Measurements from ENCODE around the gene MMP15. TPM values are rescaled to one million over a fixed set of nuclear protein-coding genes. Genes with fewer than 3 reads are reported as not detected.

The MMP15 gene
- total RNA-seq, 2 donors from 2014 or later: 2.1 to 3.8 TPM

GRCh38 chr16:58039829-58040495, 14.4 kb downstream of the MMP15 start:
- Histone ChIP-seq H3K9me3 (no peaks in the 10 kb centered on the region), H3K36me3 (no peaks in the 10 kb centered on the region), H3K27me3 (replicated peaks; ENCODE audit: insufficient read depth) (no peaks in the 10 kb centered on the region), H3K4me1 (ENCODE audit: control insufficient read depth in 1 of 2, low read depth in 2 of 2) (no peaks in the 10 kb centered on the region), H3K4me3 (no peak overlapping the region), H3K27ac (no peak overlapping the region)
- DNase-seq (ENCODE audit: low spot score): no peak
- no peak for ATAC-seq (ENCODE audit: insufficient number of reproducible peaks, low FRiP score, low read depth)
- TF ChIP-seq, protein P1, sequence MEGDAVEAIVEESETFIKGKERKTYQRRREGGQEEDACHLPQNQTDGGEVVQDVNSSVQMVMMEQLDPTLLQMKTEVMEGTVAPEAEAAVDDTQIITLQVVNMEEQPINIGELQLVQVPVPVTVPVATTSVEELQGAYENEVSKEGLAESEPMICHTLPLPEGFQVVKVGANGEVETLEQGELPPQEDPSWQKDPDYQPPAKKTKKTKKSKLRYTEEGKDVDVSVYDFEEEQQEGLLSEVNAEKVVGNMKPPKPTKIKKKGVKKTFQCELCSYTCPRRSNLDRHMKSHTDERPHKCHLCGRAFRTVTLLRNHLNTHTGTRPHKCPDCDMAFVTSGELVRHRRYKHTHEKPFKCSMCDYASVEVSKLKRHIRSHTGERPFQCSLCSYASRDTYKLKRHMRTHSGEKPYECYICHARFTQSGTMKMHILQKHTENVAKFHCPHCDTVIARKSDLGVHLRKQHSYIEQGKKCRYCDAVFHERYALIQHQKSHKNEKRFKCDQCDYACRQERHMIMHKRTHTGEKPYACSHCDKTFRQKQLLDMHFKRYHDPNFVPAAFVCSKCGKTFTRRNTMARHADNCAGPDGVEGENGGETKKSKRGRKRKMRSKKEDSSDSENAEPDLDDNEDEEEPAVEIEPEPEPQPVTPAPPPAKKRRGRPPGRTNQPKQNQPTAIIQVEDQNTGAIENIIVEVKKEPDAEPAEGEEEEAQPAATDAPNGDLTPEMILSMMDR (IDR thresholded peaks at IDR 0.05): no peak

GRCh38 chr16:58040496-58040846, 14.9 kb downstream of the MMP15 start:
- TF ChIP-seq, protein P1 (IDR thresholded peaks at IDR 0.05): no peak
- Histone ChIP-seq H3K27ac (no peak overlapping the region), H3K4me1 (ENCODE audit: control insufficient read depth in 1 of 2, low read depth in 2 of 2) (no peaks in the 10 kb centered on the region), H3K9me3 (no peaks in the 10 kb centered on the region), H3K36me3 (no peaks in the 10 kb centered on the region), H3K4me3 (no peak overlapping the region), H3K27me3 (replicated peaks; ENCODE audit: insufficient read depth) (no peaks in the 10 kb centered on the region)
- ATAC-seq (ENCODE audit: insufficient number of reproducible peaks, low FRiP score, low read depth) (no peak), DNase-seq (ENCODE audit: low spot score) (no peak)

DNA sequence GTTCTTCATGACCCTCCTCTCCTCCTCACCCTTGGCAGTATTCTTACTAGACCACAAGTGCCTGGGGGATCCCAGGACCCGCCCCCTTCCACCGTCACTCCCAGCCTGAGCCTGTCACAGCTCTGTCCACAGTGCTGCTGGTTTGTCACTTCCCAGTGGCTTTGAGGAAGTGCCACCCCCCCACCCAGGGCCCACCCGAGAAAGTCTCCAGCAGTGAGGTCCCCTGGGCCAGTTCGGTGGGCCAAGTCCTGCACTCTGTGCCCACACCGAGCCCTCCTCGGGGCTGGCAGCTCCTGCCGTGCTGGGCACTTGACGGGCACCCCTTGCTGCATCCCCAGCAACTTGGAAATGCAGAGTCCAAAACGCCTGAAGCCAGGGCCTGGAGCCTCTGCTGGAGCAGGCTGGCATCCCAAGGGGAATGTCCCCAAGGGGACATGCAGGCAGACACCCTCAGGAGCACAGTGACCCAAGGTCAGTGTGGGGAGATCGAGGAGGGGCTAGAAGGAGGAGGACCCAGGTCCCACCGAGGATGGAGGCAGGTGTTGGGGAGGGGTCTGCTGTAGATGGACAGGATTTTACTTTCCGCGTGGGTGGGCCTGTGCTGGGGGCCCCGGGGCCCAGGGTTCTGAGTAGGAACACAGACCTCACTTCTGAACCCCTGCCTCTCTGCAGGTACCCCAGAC, 15.5 kb downstream of the MMP15 start:
- DNase-seq (ENCODE audit: low spot score): no peak
- Histone ChIP-seq H3K36me3 (no peaks in the 10 kb centered on the region), H3K9me3 (no peaks in the 10 kb centered on the region), H3K4me1 (ENCODE audit: control insufficient read depth in 1 of 2, low read depth in 2 of 2) (no peaks in the 10 kb centered on the region), H3K4me3 (no peak overlapping the region), H3K27me3 (replicated peaks; ENCODE audit: insufficient read depth) (no peaks in the 10 kb centered on the region), H3K27ac (no peak overlapping the region)
- TF ChIP-seq, protein P1 (IDR thresholded peaks at IDR 0.05): no peak
- no peak for ATAC-seq (ENCODE audit: insufficient number of reproducible peaks, low FRiP score, low read depth)

DNA sequence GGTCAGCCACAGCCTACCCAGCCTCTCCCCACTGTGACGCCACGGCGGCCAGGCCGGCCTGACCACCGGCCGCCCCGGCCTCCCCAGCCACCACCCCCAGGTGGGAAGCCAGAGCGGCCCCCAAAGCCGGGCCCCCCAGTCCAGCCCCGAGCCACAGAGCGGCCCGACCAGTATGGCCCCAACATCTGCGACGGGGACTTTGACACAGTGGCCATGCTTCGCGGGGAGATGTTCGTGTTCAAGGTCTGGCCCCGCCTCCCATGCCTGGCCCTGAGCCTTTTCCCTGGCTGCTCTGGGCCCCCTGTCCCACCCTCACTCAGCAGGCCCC, 16.0 kb downstream of the MMP15 start:
- Histone ChIP-seq H3K9me3 (no peaks in the 10 kb centered on the region), H3K27me3 (replicated peaks; ENCODE audit: insufficient read depth) (no peaks in the 10 kb centered on the region), H3K27ac (no peak overlapping the region), H3K4me3 (no peak overlapping the region), H3K36me3 (no peaks in the 10 kb centered on the region), H3K4me1 (ENCODE audit: control insufficient read depth in 1 of 2, low read depth in 2 of 2) (no peaks in the 10 kb centered on the region)
- DNase-seq (ENCODE audit: low spot score) (no peak), ATAC-seq (ENCODE audit: insufficient number of reproducible peaks, low FRiP score, low read depth) (no peak)
- TF ChIP-seq, protein P1 (IDR thresholded peaks at IDR 0.05): no peak

- Histone ChIP-seq H3K36me3 (no peaks in the 10 kb centered on the region), H3K27me3 (replicated peaks; ENCODE audit: insufficient read depth) (no peaks in the 10 kb centered on the region), H3K27ac (no peak overlapping the region), H3K4me1 (ENCODE audit: control insufficient read depth in 1 of 2, low read depth in 2 of 2) (no peaks in the 10 kb centered on the region), H3K4me3 (no peak overlapping the region), H3K9me3 (no peaks in the 10 kb centered on the region)
- TF ChIP-seq, protein P1 (IDR thresholded peaks at IDR 0.05): no peak
- ATAC-seq (ENCODE audit: insufficient number of reproducible peaks, low FRiP score, low read depth) (no peak), DNase-seq (ENCODE audit: low spot score) (no peak)
These were observed 16.7 kb downstream of the MMP15 start for GRCh38 chr16:58042001-58042885.

Measured in thoracic aorta (tissue), 2 donors.